Fibroblast of skin of left quadriceps (primary cell): ENCODE results near the gene FOXJ1.
"Not testable (repeated sequence)": the region's sequence is repeated elsewhere in the genome, so short reads cannot be mapped to it uniquely, and the experiment has no call there.

Experiments
- DNase-seq, 2 experiments: peaks; one replicate each; pipeline ENCODE4 v3.0.0-alpha.2; 2013; ENCODE audit warnings: low read depth in 2 of 2

FOXJ1 gene

DNA sequence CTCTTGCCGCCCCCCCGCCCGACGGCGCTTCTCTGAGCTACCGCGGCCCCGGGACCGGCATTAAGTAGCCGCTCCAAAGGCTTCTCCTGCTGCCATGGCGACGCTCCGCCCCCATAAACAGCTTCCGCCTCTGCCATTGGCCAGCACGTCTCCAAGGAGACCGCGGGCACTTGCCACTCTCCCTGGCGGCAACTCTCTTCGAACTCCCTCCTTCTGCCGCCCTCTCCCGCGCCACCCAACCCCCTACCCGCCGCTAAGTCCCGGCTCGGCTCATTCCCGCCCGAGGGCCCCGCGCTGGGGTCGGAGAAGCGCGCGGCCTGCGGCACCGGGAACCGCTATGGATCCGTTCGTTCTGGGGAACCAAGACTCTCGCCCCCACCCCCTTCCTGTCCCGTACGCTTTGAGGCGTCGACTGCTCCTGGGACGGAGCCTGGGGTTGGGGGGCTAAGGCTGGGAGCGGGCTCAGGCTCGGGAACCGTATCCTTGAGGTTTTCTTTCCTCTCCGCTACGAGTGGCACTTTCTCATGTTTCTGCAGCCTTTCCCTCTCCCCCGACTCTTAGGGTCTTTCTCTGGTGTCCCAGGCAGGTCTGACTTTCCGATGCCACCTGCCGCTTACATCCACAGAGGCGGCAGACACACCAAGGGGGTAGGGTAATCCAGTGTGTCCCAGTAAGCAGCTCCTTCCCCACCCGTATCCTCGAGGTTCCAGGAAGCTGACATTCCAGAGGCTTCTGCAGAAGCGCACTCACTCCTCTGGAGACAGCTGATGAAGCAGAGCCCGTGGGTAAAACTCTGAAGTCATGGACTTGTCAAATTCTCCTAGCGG lies at the start of gene FOXJ1:
TSS of gene FOXJ1 (minus strand) at position 34 of the 827 bp plus-strand sequence. CDS start 850 bp downstream, outside the sequence.
- DNase-seq, result peak; percentile 42 to 48

DNA sequence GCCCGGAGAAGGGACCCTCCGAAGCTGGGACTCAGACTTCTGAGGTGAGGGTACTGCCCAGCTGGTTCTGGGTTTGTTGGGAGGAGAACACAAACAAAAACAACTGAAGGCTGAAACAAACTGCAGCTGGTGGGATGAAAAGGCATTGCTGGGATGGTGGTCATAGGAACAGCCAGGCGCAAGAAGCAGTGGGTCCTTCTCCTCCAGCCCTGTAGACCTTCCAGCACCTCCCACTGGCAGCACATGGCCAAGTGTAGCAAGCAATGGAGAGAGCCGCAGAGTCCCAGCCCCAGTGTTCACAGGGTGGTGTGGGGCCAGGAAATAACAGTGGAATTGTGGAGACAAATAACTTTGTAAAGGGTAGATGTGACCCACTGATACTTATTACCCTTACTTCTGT lies 48.7 kb upstream of the FOXJ1 start:
- DNase-seq, result no peak

GRCh38 chr17:76189247-76189646 lies 48.2 kb upstream of the FOXJ1 start:
- no peak for DNase-seq

GRCh38 chr17:76188213-76189016 lies 47.4 kb upstream of the FOXJ1 start:
- DNase-seq, result no peak

DNA sequence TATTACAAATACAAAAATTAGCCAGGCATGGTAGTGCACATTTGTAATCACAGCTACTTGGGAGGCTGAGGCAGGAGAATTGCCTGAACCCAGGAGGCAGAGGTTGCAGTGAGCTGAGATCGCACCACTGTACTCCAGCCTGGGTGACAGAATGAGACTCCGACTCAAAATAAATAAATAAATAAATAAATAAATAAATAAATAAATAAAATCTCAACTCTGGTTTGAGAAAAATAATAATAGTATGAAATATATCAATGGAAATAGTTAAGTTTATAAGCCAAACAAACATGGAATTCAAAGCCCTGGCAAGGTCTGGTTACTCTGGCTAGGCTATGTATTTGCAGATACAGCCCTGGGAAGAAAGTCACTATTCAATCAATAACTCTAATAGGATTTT lies 45.7 kb upstream of the FOXJ1 start:
- not testable (repeated sequence) for DNase-seq

DNA sequence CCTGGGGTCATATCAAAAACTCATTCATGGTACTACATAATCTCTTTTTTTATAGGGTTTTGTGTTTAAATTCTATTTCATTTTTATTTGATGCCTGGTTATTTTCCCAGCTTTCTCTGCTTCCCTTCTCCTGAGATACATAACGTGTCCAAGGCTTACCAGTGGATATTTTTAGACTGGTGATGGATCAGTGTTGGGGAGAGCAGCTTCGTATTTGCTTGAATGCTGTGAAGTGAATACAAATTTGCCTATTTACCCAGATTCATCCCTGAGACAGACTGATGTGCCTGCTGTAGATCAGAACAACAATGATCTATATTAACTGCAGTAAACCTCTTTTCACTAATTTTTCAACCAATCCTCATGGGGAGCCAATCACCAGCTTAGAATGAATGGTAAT lies 43.2 kb upstream of the FOXJ1 start:
- DNase-seq, result no peak

- DNase-seq, result peak; percentile 67 to 69
Measured at GRCh38 chr17:76182016-76182764, 41.1 kb upstream of the FOXJ1 start.

GRCh38 chr17:76179496-76180467 lies 38.7 kb upstream of the FOXJ1 start:
- DNase-seq, result no peak

- no peak for DNase-seq
Measured at GRCh38 chr17:76178124-76178523, 37.1 kb upstream of the FOXJ1 start.

DNA sequence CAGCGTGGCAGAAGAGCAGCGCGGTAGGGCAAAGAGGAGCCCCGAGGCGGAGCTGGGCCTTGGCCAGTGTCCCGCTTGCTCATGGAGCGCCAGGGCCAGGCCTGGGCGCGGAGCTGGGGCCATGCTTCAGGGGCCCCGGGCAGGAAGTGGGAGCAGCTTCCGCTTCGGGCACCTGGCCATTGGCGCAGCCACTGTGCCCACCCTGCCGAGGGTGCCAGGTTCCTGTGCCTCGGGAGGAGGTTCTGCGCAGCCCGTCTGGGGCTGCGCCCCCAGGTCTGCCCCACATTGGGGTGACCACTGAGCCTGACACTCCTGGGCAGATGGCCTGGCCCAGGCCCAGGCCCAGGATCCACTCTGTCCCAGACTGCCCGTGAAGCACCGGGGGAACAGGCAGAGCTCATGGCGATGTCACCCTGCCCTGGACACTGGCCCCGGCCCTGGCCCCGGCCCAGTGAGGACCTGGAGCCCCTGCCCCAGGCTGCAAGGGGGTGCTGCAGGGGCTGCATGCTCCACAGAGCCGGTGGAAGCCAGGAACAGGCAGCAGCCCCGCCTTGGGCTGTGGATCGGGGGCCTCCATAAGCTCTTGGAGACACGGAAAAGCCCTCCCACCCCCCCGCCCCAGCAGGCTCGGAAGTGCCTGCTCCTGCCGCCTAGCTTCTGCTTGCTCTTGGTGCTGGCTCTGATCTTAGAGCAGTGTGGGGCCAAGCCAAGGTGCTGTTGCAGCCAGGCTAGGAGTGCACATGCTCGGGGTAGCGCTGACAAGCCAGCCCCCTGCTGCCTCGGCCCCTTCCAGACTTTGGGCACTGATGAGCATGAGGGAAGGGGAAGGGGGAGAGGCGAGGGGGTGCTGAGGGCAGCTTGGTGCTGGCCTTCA lies 35.9 kb upstream of the FOXJ1 start:
- DNase-seq, result no peak

DNA sequence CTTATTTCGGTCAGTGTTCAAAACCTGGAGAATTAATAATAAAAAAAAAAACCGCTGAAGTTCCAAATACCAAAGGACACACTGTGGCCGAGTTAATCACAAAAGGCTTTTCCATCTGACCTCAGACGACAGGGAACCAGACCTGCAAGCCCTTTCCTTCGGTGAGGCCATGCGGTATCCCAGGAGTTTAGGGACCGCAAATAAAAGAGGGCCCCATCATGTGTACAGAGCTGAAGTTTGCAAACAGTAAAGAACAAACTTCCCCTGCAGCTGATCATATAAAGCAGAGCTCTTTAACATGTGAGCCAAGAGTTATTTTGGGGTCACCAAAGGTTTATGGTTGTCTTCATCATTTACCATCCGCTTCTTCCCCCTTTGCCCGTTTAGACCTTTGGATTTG lies 33.0 kb upstream of the FOXJ1 start:
- no peak for DNase-seq

GRCh38 chr17:76173474-76173873 lies 32.4 kb upstream of the FOXJ1 start:
- DNase-seq, result no peak

GRCh38 chr17:76171706-76172105 lies 30.7 kb upstream of the FOXJ1 start:
- DNase-seq, result no peak

DNA sequence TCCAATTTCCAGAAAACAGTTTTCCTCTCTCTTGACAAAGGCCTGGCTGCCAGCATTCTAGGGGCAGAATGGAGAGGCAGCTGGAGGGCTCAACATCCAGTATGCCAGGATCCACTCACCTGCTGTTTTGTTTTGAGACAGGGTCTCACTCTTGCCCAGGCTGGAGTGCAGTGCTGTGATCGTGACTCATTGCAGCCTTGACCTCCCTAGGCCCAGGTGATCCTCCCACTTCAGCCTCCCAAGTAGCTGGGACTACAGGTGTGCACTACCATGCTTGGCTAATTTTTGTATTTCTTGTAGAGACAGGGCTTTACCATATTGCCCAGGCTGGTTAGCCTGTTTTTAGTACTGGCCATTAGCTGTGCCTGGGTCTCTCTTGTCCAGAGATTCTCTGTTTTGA lies 29.1 kb upstream of the FOXJ1 start:
- no peak for DNase-seq

DNA sequence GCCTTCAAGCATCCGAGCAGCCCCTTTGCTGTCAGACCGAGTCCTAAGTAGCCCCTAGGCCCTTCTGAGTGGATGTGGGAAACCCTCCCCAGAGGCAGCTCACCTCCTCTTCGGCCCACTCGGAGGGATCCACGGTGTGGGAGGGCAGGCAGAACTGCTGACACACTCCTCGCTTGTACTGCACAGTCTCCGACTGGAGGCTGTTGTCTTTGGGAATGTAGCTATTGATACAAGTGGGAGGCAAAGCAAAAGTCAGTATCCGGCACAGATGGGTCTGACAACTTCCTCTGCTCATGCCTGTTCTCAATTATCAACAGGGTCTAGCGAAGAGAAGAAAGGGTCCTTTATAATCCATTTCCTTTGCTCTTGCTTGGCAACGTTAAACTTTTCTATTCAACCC lies 25.9 kb upstream of the FOXJ1 start:
- no peak for DNase-seq

DNA sequence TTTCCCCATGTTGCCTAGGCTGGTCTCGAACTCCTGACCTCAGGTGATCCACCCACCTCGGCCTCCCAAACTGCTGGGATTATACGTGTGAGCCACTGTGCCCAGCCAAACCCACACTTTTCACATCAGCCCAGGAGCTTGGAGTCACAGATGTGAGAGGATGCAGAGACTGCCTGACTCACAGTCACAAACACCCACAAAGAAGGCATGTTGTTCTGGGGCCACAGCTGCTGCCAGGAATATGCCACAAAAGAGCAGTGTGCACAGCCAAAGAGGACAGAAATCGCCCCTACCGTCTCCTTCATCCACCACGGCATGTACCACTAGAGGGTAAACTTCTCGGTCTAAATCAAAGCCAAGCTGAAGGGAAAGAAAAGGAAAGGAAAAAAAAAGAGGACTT lies 25.1 kb upstream of the FOXJ1 start:
- DNase-seq, result no peak

- DNase-seq, result no peak
Measured at GRCh38 chr17:76164331-76164730, 23.3 kb upstream of the FOXJ1 start.

DNA sequence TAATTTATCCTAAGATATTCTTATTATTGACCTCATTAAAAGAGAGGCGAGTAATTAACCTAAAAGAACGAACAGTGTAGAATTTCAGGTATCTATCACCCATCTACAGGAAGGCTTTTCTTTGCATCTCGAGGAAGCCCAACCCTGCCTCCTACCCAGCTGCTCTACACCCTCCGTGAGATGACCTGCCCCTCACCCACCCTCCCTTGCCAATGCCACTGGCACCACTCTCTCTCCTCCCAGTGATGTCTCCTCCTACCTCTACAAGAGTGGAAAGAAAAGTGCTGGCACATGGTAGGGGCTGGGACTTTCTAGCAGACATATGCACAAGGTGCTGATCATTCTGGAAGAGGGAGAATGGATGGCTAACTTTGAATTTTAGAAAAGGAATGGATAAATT lies 22.9 kb upstream of the FOXJ1 start:
- DNase-seq, result no peak

- no peak for DNase-seq
Measured at GRCh38 chr17:76161619-76162266, 20.7 kb upstream of the FOXJ1 start.
